GM12875 (cell line): ENCODE data around the gene SESN3.

Experiments
- H3K4me3 ChIP-seq: one replicate; pipeline ENCODE4 v1.5.1; 2011; ENCODE audit warnings: low read depth, low read length, control low read depth
- TF ChIP-seq, protein P1 (sequence below): IDR thresholded peaks from 2 replicates; pipeline ENCODE4 v1.5.1; 2011; ENCODE audit warnings: low read depth, mild to moderate bottlenecking, control low read depth, inconsistent platforms, low read length, moderate library complexity, borderline replicate concordance; ENCODE audit not compliant: insufficient read depth

The SESN3 gene

DNA sequence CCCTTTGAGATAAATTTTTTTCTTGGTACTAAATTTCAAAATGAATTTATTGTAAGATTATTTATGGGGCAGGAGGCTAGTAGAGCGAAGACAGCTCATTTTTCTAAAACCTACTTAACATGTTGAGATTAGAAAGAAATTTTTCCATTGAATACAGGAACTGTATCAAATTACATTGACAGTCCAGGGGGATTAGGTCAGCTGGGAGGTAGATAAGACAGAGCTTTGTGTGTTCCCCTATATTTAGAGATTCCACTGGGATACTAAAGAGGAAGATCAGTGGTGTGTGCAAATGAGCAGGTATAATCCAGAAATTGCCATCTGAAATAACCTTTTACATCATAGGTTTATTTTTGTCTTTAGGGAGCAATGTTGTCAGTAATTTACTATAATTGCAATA is 109.3 kb downstream of the SESN3 start:
- TF ChIP-seq, protein P1, sequence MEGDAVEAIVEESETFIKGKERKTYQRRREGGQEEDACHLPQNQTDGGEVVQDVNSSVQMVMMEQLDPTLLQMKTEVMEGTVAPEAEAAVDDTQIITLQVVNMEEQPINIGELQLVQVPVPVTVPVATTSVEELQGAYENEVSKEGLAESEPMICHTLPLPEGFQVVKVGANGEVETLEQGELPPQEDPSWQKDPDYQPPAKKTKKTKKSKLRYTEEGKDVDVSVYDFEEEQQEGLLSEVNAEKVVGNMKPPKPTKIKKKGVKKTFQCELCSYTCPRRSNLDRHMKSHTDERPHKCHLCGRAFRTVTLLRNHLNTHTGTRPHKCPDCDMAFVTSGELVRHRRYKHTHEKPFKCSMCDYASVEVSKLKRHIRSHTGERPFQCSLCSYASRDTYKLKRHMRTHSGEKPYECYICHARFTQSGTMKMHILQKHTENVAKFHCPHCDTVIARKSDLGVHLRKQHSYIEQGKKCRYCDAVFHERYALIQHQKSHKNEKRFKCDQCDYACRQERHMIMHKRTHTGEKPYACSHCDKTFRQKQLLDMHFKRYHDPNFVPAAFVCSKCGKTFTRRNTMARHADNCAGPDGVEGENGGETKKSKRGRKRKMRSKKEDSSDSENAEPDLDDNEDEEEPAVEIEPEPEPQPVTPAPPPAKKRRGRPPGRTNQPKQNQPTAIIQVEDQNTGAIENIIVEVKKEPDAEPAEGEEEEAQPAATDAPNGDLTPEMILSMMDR, result no peak
- H3K4me3 ChIP-seq, result no peak overlapping the region

DNA sequence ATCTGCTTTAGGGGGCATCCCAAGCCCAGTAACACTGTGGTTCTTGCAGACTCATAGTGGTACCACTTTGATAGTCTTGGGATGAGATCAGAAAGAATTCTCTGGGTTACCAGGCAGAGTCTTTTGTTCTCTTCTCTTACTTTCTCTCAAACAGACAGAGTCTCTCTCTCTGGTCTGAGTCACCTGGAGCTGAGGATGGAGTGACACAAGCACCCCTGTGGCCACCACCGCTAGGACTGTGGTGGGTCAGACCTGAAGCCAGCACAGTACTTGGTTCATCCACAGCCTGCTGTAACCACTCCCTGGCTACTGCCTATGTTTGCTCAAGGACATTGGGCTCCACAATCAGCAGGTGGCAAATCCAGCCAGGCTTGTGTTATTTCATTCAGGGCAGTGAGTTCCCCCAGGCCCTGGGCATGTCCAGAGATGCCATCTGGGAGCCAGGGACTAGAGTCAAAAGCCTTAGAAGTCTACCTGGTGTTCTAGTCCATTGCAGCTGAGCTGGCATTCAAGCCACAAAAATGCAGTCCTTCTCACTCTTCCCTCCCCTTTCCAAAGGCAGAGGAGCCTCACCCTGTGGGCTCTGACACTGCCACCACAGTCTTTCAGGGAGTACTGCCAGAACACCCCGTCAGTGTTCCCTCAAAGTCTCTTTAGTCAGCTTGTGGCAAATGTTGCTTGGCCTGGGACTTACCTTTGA is 111.5 kb downstream of the SESN3 start:
- H3K4me3 ChIP-seq, result no peak overlapping the region
- TF ChIP-seq, protein P1, result no peak

DNA sequence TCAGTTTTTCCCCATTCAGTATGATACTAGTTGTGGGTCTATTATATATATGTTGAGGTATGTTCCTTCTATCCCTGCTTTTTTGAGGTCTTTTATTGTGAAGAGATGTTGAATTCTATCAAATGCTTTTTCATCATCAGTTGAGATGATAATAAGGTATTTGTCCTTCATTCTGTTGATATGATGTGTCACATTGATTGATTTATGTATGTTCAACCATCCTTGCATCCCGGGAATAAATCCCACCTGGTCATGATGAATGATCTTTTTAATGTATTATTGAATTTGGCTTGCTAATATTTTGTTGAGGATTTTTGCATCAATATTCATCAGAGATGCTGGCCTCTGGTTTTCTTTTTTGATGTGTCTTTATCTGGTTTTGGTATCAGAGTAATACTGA is 115.4 kb downstream of the SESN3 start:
- TF ChIP-seq, protein P1, result no peak
- H3K4me3 ChIP-seq, result no peak overlapping the region
